ENCODE measurements around the gene AMMECR1L.
"Not testable (repeated sequence)": the region's sequence is repeated elsewhere in the genome, so short reads cannot be mapped to it uniquely, and the experiment has no call there.

The AMMECR1L gene

DNA sequence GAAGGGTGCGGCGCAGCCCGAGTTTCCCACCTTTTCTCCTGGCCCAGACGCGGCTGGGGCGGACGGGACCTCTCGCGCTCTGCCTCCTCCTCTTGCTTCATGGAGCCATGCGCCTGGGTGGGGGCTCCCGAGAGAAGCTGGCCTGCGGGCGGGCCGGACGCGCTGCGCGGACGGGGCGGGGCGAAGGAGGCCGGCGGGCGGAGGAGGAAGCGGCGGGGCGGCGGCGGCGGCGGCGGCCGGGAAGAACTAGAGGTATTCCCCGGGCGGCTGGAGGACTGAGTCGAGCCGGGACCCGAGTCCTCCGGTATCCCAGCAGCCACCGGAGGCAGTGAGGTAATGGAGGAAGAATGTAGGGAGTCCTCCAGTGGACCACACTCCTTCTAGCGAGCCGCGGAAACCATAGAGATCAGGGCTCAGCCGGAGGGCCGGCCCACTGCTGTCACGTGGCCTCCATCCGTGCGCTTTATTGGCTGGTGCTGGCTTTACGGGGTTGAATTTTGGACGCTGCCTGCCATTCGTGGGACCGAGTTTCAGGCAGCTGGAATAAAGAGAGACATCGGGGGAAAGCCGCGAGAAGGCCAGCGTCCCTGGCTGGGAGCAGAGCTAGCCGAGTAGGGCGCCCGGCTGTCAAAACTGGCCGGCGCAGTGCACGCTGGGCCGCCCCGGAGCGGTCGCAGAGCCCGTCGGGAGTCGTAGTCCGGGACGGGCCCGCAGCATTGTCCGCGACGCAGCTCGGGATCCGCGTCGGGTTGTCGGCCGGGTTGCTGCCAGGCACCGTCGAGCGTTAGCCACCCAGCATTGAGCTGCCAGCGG lies at the start of gene AMMECR1L:
AMMECR1L (minus strand) TSS at position 177 of the 813 bp plus-strand sequence. CDS start 11,722 bp downstream, outside the sequence.
- H3K27ac Mint-ChIP-seq: peak within 1 kb of the TSS; percentile 91 to 96
- DNase-seq: peak; percentile 79 to 82
- not testable (repeated sequence) for H3K9me3 Mint-ChIP-seq, H3K27me3 Mint-ChIP-seq
- peaks cover 50% of the 10 kb centered on the region for H3K4me1 Mint-ChIP-seq
- H3K4me3 Mint-ChIP-seq: peak within 1 kb of the TSS; percentile 90 to 99
- ATAC-seq: peak; percentile 94

DNA sequence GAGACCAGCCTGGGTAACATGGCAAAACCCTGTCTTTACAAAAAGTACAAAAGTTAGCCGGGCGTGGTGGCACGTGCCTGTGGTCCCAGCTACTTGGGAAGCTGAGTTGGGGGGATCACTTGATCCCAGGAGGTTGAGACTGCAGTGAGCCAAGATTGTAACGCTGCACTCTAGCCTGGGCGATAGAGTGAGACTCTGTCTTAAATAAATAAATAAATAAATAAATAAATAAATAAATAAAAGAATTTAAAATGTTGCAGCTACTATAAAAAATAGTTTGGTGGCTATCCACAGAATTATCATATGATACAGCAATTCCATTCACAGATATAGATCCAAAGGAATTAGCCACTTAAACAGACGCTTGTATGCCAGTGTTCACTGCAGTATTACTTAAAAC lies 49.6 kb upstream of the AMMECR1L start:
- Mint-ChIP-seq H3K27me3 (no peaks in the 10 kb centered on the region), H3K4me3 (no peak overlapping the region), H3K9me3 (no peaks in the 10 kb centered on the region), H3K4me1 (peaks cover 2% of the 10 kb centered on the region), H3K27ac (no peak overlapping the region)
- ATAC-seq (no peak), DNase-seq (no peak)

DNA sequence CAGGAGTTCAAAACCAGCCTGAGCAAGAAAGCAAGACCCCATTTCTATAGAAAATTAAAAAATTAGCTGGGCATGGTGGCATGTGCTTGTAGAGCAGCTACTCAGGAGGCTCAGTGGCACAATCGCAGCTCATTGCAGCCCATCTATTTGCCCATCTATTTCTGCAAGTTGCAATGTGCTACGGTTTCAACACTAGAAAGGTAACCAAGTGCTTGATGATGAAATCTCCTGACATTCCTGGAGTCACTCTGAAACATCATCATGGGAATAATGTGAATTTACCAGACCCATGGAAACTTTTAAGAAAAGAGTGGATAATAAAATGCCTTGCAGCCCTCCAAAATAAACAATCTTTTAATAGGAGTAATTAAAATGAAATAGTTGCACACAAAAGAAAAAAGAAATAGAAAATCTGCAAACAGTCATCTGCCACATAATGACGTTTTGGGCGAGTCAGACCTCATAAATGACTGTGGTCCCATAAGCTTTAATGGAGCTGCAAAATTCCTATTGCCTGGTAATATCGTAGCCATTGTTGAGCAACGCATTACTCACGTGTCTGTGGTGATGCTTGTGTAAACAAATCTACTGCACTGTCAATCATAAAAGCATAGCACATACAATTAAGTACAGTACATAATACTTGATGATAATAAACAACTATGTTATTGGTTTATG lies 46.6 kb upstream of the AMMECR1L start:
- ATAC-seq (no peak), DNase-seq (no peak)
- H3K27me3 Mint-ChIP-seq: no peaks in the 10 kb centered on the region
- H3K27ac Mint-ChIP-seq: no peak overlapping the region
- H3K4me1 Mint-ChIP-seq: peaks cover 8% of the 10 kb centered on the region
- no peak overlapping the region for H3K4me3 Mint-ChIP-seq
- H3K9me3 Mint-ChIP-seq: no peaks in the 10 kb centered on the region

DNA sequence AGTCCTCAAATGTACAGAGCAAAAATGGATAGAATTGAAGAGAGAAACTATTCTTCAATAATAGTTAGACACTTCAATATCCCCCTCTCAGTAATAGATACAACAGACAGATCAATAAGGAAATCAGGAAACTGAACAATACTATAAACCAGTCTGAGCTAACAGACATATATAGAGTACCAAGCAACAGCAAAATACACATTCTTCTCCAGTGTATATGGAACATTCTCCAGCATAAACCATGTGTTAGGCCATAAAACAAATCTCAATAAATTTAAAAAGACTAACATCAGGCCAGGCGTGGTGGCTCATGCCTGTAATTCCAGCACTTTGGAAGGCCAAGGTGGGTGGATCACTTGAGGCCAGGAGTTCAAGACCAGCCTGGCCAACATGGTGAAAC lies 43.7 kb upstream of the AMMECR1L start:
- no peaks in the 10 kb centered on the region for H3K27me3 Mint-ChIP-seq
- DNase-seq (no peak), ATAC-seq (no peak)
- no peak overlapping the region for H3K4me3 Mint-ChIP-seq
- no peaks in the 10 kb centered on the region for H3K9me3 Mint-ChIP-seq
- no peak overlapping the region for H3K27ac Mint-ChIP-seq
- peaks cover 8% of the 10 kb centered on the region for H3K4me1 Mint-ChIP-seq

DNA sequence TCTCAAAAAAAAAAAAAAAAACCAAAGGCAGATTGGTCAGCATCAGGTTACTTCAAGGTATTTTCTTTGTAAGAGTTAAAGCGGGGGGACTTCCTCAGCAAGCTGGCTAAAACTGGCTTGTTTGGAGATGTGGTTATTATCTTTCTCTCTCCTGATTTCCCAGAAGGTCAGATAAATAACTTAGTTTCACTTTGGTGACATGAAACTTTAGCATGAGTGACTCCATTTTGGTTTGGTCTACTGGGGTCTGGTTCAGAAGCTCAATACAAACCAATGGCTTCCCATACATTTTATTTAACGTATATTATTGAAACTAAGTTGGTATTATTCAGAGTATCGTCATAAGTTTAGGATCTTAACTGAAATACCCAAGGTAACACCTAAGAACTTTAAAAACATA lies 41.6 kb upstream of the AMMECR1L start:
- DNase-seq (no peak), ATAC-seq (no peak)
- H3K9me3 Mint-ChIP-seq: no peaks in the 10 kb centered on the region
- no peak overlapping the region for H3K4me3 Mint-ChIP-seq
- H3K27me3 Mint-ChIP-seq: no peaks in the 10 kb centered on the region
- peaks cover 8% of the 10 kb centered on the region for H3K4me1 Mint-ChIP-seq
- H3K27ac Mint-ChIP-seq: no peak overlapping the region

DNA sequence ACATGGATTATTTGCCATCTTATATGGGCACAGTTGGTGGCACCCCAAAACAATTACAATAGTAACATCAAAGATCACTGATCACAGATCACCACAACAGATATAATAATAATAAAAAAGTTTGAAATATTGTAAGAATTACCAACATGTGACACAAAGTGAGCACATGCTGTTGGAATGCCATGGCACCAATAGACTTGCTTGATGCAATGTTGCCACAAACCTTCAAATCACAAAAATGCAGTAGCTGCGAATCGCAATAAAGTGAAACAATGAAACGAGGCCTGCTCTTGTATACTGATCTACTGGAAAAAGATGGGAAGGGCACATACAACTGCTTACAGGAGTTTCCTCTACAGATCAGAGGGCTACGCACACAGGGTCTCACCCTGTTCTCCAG lies 32.2 kb upstream of the AMMECR1L start:
- ATAC-seq (no peak), DNase-seq (no peak)
- Mint-ChIP-seq H3K4me3 (no peak overlapping the region), H3K27me3 (no peaks in the 10 kb centered on the region), H3K4me1 (no peaks in the 10 kb centered on the region), H3K9me3 (no peaks in the 10 kb centered on the region), H3K27ac (no peak overlapping the region)

DNA sequence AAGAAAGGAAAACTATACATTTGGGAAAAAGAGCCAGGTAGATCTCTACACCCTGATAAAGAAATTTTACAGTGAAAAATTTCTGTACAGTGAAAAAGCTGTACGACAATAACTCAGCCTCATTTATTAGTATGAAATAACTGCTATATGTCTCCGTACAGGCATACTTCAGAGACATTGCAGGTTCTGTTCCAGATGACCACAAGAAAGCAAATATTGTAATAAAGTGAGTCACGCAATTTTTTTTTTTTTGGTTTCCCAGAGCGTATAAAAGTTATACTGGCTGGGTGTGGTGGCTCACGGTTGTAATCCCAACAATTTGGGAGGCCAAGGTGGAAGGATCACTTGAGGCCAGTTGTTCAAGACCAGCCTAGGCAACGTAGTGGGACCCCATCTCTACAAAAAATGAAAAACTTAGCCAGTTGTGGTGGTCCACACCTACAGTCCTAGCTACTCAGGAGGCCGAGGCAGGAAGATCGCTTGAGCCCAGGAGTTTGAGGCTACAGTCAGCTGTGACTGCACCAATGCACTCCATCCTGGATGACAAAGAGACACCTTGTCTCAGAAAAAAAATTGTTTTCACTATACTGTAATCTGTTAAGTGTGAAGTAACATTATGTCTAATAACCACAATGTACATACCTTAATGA lies 28.2 kb upstream of the AMMECR1L start:
- no peaks in the 10 kb centered on the region for H3K27me3 Mint-ChIP-seq
- DNase-seq (no peak), ATAC-seq (no peak)
- H3K4me3 Mint-ChIP-seq: no peak overlapping the region
- no peaks in the 10 kb centered on the region for H3K4me1 Mint-ChIP-seq
- no peaks in the 10 kb centered on the region for H3K9me3 Mint-ChIP-seq
- H3K27ac Mint-ChIP-seq: no peak overlapping the region

DNA sequence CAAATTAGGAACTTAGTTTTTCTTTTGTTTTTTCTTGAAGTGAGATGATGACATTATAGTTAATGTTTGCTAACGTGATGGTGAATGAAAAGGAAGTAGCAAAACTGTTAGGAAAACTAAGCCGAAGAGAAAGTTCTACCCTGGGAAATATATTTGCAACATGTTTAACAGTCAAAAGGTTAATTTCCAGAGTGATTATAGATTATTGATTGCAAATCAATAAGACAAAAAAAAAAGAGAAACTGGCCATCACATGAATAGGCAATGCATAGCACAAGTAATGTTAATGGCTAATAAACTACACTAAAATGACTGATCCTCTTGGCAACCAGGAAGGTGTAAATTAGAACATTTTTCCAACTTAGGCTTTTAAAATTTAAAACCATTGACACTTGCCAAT lies 26.0 kb upstream of the AMMECR1L start:
- DNase-seq: no peak
- no peak for ATAC-seq
- peaks cover 8% of the 10 kb centered on the region for H3K27me3 Mint-ChIP-seq
- H3K9me3 Mint-ChIP-seq: no peaks in the 10 kb centered on the region
- H3K4me1 Mint-ChIP-seq: no peaks in the 10 kb centered on the region
- no peak overlapping the region for H3K4me3 Mint-ChIP-seq
- no peak overlapping the region for H3K27ac Mint-ChIP-seq

DNA sequence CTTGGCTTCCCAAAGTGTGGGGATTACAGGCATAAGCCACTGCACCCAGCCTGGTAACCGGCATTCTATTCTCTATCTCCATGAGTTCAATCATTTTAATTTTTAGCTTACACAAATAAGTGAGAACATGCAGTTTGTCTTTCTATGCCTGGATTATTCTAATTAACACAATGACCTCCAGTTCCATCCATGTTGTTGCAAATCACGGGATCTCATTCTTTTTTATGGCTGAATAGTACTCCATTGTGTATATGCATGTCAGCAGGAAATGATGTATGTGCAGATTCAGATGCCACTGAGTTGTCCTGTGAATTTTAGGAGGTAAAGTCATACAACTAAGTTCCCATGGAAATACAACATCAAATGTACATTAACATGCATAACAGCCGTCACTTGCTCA lies 24.7 kb upstream of the AMMECR1L start:
- H3K4me1 Mint-ChIP-seq: no peaks in the 10 kb centered on the region
- DNase-seq: no peak
- no peaks in the 10 kb centered on the region for H3K9me3 Mint-ChIP-seq
- H3K4me3 Mint-ChIP-seq: no peak overlapping the region
- no peak overlapping the region for H3K27ac Mint-ChIP-seq
- no peak for ATAC-seq
- H3K27me3 Mint-ChIP-seq: peaks cover 21% of the 10 kb centered on the region

DNA sequence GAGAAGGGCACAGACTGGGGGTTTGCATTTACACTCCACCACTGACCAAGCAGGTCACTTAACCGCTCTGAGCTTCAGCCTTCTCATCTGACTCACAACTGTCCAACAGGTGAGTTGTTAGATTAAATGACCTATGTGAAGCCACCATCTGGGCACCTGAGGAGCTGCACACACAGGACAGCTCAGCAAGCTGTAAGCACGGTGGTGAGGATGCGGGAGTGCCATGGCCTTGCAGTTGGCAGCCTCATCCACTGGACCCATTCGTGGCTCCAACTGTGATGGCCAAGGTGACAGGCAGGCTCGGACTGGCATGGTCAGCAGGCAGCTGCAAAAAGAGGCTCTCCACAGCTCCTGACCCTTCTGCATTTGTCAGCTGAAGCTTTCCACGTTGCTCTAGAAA lies 23.3 kb upstream of the AMMECR1L start:
- no peaks in the 10 kb centered on the region for H3K9me3 Mint-ChIP-seq
- DNase-seq (no peak), ATAC-seq (no peak)
- H3K4me1 Mint-ChIP-seq: no peaks in the 10 kb centered on the region
- no peak overlapping the region for H3K27ac Mint-ChIP-seq
- H3K4me3 Mint-ChIP-seq: no peak overlapping the region
- peaks cover 26% of the 10 kb centered on the region for H3K27me3 Mint-ChIP-seq

DNA sequence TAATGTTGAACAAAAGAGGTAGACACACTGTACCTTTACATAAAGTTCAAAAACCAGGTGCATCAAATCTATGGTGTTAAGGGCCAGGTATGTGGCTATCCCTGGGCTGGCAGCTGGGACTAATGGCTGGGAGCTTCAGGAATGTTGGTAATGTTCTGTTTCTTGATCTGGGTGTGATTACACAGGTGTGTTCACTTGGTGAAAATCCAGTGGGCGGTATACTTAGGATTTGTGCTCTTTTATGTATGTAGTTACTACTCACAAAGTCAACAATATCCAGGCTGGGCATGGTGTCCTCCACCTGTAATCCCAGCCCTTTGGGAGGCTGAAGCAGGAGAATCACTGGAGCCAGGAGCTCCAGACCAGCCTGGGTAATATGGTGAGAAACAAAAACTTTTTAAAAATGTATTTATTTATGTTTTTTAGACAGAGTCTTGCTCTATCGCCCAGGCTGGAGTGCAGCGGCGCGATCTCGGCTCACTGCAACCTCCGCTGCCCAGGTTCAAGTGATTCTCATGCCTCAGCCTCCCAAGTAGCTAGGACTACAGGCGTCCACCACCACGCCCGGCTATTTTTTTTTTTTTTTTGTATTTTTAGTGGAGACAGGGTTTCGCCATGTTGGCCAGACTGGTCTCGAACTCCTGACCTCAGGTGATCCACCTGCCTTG lies 22.1 kb upstream of the AMMECR1L start:
- H3K27ac Mint-ChIP-seq, ATAC-seq, H3K4me1 Mint-ChIP-seq, H3K9me3 Mint-ChIP-seq, DNase-seq, H3K4me3 Mint-ChIP-seq: not testable (repeated sequence)
- H3K27me3 Mint-ChIP-seq: peaks cover 26% of the 10 kb centered on the region

DNA sequence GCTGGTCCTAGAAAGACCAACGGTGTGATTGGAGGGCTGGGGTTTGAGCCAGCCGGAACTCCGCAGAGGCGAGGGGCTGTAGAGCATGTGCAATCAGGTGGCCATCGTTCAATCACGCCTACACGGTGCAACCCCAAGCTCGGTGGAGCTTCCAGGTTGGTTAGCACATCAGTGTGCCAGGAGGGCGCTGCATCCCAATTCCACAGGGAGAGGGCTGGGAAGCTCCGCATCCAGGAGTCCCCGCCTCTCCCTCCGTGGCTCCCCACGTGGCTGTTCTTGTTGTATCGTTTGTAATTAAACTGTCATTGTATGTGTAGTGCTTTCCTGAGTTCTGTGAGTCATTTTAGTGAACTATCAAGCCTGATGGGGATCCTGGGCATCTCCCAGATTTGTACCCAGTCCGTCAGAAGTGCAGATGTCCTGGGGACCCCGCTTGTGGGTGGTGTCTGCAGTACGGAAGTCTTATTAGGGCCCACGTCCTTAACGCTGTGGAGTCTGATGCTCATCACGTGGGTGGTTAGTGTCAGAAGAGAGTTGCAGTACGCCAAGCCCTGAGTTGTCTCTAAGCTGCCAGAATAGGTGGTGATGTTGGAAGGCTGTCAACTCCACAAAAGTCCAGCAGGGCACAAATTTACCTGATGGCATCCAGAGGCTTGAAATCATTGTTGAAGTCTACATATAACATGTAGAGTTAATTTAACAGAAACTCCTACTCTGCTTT lies 20.6 kb upstream of the AMMECR1L start:
- Mint-ChIP-seq H3K27ac (no peak overlapping the region), H3K4me1 (no peaks in the 10 kb centered on the region), H3K9me3 (no peaks in the 10 kb centered on the region), H3K4me3 (no peak overlapping the region), H3K27me3 (peaks cover 26% of the 10 kb centered on the region)
- DNase-seq (no peak), ATAC-seq (no peak)

DNA sequence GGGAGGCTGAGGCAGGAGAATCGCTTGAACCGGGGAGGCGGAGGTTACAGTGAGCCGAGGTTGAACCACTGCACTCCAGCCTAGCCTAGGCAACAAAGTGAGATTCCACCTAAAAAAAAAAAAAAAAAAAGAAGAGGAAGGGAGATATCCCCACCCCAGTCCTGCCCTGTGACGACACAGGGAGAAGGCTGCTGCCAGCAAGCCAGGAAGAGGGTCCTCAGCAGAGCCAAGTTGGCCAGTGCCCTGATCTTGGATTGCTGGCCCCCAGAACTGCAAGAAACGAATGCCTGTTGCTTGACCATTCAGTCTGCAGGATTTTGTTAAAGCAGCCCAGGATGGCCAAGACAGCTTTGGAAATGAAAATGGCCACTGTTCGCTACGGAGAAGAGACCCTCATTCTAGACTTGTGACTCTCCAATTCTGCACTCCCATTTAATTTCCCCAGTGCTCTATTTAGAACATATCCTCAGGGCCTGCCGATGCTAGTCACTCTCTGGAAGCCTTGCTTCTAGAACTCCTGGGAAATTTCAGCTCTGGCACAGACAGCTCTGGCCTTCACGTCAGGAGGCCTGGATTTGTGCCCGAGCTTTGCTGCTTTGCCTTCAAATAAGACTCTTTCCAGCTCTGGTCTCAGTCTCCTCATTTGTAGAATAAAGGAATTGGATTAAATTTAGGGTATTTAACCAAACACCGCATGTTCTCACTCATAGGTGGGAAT lies 15.7 kb upstream of the AMMECR1L start:
- ATAC-seq: no peak
- H3K27ac Mint-ChIP-seq: no peak overlapping the region
- peaks cover 15% of the 10 kb centered on the region for H3K27me3 Mint-ChIP-seq
- H3K9me3 Mint-ChIP-seq: no peaks in the 10 kb centered on the region
- no peak for DNase-seq
- H3K4me1 Mint-ChIP-seq: no peaks in the 10 kb centered on the region
- no peak overlapping the region for H3K4me3 Mint-ChIP-seq

DNA sequence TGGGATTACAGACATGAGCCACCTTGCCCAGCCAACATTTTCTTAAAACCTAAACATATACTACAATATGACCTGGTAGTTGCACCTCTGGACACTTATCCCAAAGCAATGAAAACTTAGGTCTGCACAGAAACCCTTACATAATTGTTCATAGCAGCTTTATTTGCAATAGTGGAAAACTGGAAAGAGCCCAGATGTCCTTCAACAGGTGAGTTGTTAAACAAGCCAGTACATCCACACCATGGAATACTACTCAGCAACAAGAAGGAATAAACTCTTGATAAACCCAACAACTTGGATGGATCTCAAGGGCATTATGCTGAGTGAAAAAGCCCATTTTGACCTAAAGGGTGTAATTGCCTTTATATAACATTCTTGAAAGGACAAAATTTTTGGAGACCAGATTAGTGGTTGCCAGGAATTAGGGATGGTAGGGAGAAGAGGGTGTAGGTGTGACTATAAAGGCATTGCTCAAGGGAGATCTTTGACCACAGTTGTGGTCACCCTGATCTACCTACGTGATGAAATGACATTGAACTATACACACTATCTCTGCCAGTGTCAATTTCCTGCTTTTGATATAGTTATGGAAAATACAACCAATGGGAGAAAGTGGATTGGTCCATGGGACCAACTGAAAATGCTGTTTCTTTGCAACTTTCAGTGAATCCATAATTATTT lies 11.9 kb upstream of the AMMECR1L start:
- no peak overlapping the region for H3K4me3 Mint-ChIP-seq
- ATAC-seq: no peak
- no peak overlapping the region for H3K27ac Mint-ChIP-seq
- H3K4me1 Mint-ChIP-seq: no peaks in the 10 kb centered on the region
- H3K9me3 Mint-ChIP-seq: no peaks in the 10 kb centered on the region
- no peak for DNase-seq
- no peaks in the 10 kb centered on the region for H3K27me3 Mint-ChIP-seq

Data from stimulated activated naive CD8-positive, alpha-beta T cell treated with anti-CD3 and anti-CD28 coated beads, Interleukin-15, amount 100 ng/mL, for 72 hours (primary cell).